Panc1 (cell line): ENCODE measurements around the gene SPHK2. TPM values are rescaled to one million over a fixed set of nuclear protein-coding genes. Genes with fewer than 3 reads are reported as not detected.

Source experiments
- ATAC-seq: fragments of 200-7000 bp; cut with Tn5 transposase; 2 replicates; pipeline ENCODE4 v1.9.1; 2020; ENCODE audit warnings: mild to moderate bottlenecking, moderate library complexity
- BruUV-seq: library from RNA; stranded (reverse); fragments of 400-500 nt; replicated peaks from 2 replicates; lab custom pipeline; 2021; lab: Mats Ljungman, UMichigan
- CTCF ChIA-PET: fragments of 300-600 bp; sonication (Branson Sonifier 250); formaldehyde crosslinking; loops from one replicate; lab custom pipeline; 2022; ENCODE audit warnings: antibody characterized with exemption; lab: Charles Lee
- POLR2A ChIA-PET: fragments of 300-600 bp; sonication (Branson Sonifier 250); formaldehyde crosslinking; loops from one replicate; lab custom pipeline; 2022; ENCODE audit warnings: antibody characterized with exemption; lab: Charles Lee
- DNase-seq: peaks from one replicate; pipeline ENCODE4 v3.0.0-alpha.2; 2010; ENCODE audit warnings: low read depth, low spot score
- H3K27ac ChIP-seq: 2 replicates; pipeline ENCODE4 v1.5.1; 2011; ENCODE audit warnings: mild to moderate bottlenecking, low read length, inconsistent platforms
- H3K27me3 ChIP-seq: fragments of 200-500 bp; sonication (Bioruptor generic); 2 replicates; pipeline ENCODE4 v1.6.0; 2014; ENCODE audit warnings: low read length, inconsistent platforms; ENCODE audit not compliant: control insufficient read depth, insufficient read depth
- H3K36me3 ChIP-seq: fragments of 200-500 bp; sonication (Bioruptor generic); 2 replicates; pipeline ENCODE4 v1.5.1; 2014; ENCODE audit warnings: inconsistent platforms, mild to moderate bottlenecking, low read length, moderate library complexity; ENCODE audit not compliant: control insufficient read depth, insufficient read depth
- H3K4me1 ChIP-seq: 2 replicates; pipeline ENCODE4 v1.5.1; 2011; ENCODE audit warnings: inconsistent platforms, mild to moderate bottlenecking, low read length, moderate library complexity; ENCODE audit not compliant: control insufficient read depth, insufficient read depth
- H3K4me3 ChIP-seq, 2 experiments: 2 replicates each; pipeline ENCODE4 v1.5.1; 2011 to 2012; ENCODE audit warnings: low read depth in 2 of 2, low read length in 2 of 2, mild to moderate bottlenecking in 2 of 2, inconsistent platforms in 1 of 2, moderate library complexity in 1 of 2
- H3K9me3 ChIP-seq: fragments of 200-500 bp; sonication (Bioruptor generic); 2 replicates; pipeline ENCODE4 v1.5.1; 2014; ENCODE audit warnings: low read depth, mild to moderate bottlenecking, inconsistent platforms, low read length, moderate library complexity; ENCODE audit not compliant: control insufficient read depth, insufficient read depth
- CTCF ChIP-seq: fragments of 450-650 bp; IDR thresholded peaks from 2 replicates; pipeline ENCODE4 v1.5.1; 2017; ENCODE audit warnings: mild to moderate bottlenecking
- POLR2AphosphoS5 ChIP-seq: IDR thresholded peaks from 2 replicates; pipeline ENCODE4 v1.6.1; 2012; ENCODE audit warnings: mild to moderate bottlenecking, low read depth, low read length, moderate library complexity
- REST ChIP-seq, 2 experiments: IDR thresholded peaks; 2 replicates each; pipeline ENCODE4 v1.6.1; 2011 to 2012; ENCODE audit warnings: low read depth in 2 of 2, control low read depth in 1 of 2, low read length in 1 of 2, mild to moderate bottlenecking in 1 of 2, moderate library complexity in 1 of 2; ENCODE audit not compliant: insufficient read depth in 1 of 2
- SIN3A ChIP-seq: IDR thresholded peaks from 2 replicates; pipeline ENCODE4 v1.6.1; 2012; ENCODE audit warnings: low read depth, mild to moderate bottlenecking, low read length, moderate library complexity, borderline replicate concordance; ENCODE audit not compliant: insufficient read depth
- TCF7L2 ChIP-seq: IDR thresholded peaks from 2 replicates; pipeline ENCODE4 v1.6.1; 2011; ENCODE audit warnings: mild to moderate bottlenecking, low read depth, low read length, inconsistent platforms
- in situ Hi-C: cut with HindIII; loops from 2 replicates; pipeline ENCODE4 v1.10.0; 2016; ENCODE audit warnings: low sequenced_read_pairs, low pct_unique_long_range_greater_than_20kb
- intact Hi-C: fragments of 100-400 bp; cut with micrococcal nuclease; formaldehyde crosslinking; loops from one replicate; pipeline ENCODE4 v1.10.0; 2022; ENCODE audit not compliant: unreplicated experiment
- total RNA-seq: library from RNA; stranded (reverse); gene quantifications from one replicate; pipeline ENCODE4 v1.2.1, GENCODE V29; 2021; ENCODE audit not compliant: unreplicated experiment

Gene SPHK2
- total RNA-seq, 1 experiment from 2014 or later: 19.5 TPM

GRCh38 chr19:48639483-48640375 is 20.4 kb downstream of the SPHK2 start:
- CTCF ChIA-PET: no interaction called here
- Histone ChIP-seq H3K4me1 (peaks cover 10% of the 10 kb centered on the region), H3K36me3 (no peaks in the 10 kb centered on the region; the same call in 1 of the 2 replicates), H3K4me3 (peak overlapping the region; percentile 16 to 28; a peak in 3 of 4 replicates), H3K9me3 (no peaks in the 10 kb centered on the region), H3K27me3 (no peaks in the 10 kb centered on the region), H3K27ac (no peak overlapping the region)
- no TSS peak for BruUV-seq
- TF ChIP-seq CTCF: no peak
- no peak for TF ChIP-seq TCF7L2
- TF ChIP-seq SIN3A: no peak
- TF ChIP-seq POLR2AphosphoS5: no peak
- TF ChIP-seq REST (IDR thresholded peaks at IDR 0.05; ENCODE audit: insufficient read depth in 1 of 2, low read depth in 2 of 2, low read length in 1 of 2): no peak
- intact Hi-C loops (no loop called here), in situ Hi-C loops (no loop called here)
- POLR2A ChIA-PET: interaction anchor here (0.6 to 1.1 kb wide), 4 partner anchors 10 to 354 kb away, joined by 3 to 9 read pairs (median 5); partner anchors contain the start of gene RUVBL2
- no peak for DNase-seq
- no peak for ATAC-seq

- intact Hi-C loops: no loop called here
These were observed 22.5 kb downstream of the SPHK2 start for GRCh38 chr19:48641850-48642249.

More at GRCh38 chr19:48641850-48642249, 22.5 kb downstream of the SPHK2 start:
- Histone ChIP-seq H3K27ac (no peak overlapping the region), H3K4me3 (no peak overlapping the region), H3K27me3 (no peaks in the 10 kb centered on the region), H3K4me1 (peaks cover 6% of the 10 kb centered on the region), H3K36me3 (no peaks in the 10 kb centered on the region; the same call in 1 of the 2 replicates), H3K9me3 (no peaks in the 10 kb centered on the region)
- ATAC-seq (no peak), DNase-seq (no peak)
- ChIA-PET POLR2A (no interaction called here), CTCF (interaction anchor here (0.6 kb wide), 1 partner anchor 42 kb away, joined by 6 read pairs; no protein-coding TSS in a partner anchor)
- in situ Hi-C loops: no loop called here
- no peak for TF ChIP-seq REST (IDR thresholded peaks at IDR 0.05; ENCODE audit: insufficient read depth in 1 of 2, low read depth in 2 of 2, low read length in 1 of 2)
- no peak for TF ChIP-seq CTCF
- no peak for TF ChIP-seq SIN3A
- no peak for TF ChIP-seq TCF7L2
- BruUV-seq: no TSS peak
